Loucy (cell line): ENCODE measurements around the gene MBLAC1.

ENCODE experiments used
- H2AFZ ChIP-seq: fragments of 200-600 bp; sonication (generic); 2 replicates; pipeline ENCODE4 v1.6.0; 2016; ENCODE audit warnings: antibody characterized with exemption, mild to moderate bottlenecking, low read length, moderate library complexity
- H3F3A ChIP-seq: fragments of 200-600 bp; 2 replicates; pipeline ENCODE4 v1.6.0; 2016; ENCODE audit warnings: antibody characterized with exemption, low read depth, mild to moderate bottlenecking
- H3K27me3 ChIP-seq: fragments of 200-600 bp; sonication (generic); 2 replicates; pipeline ENCODE4 v1.6.1; 2014; ENCODE audit warnings: low read length, mild to moderate bottlenecking; ENCODE audit not compliant: insufficient read depth, poor library complexity, severe bottlenecking
- H3K36me3 ChIP-seq: fragments of 200-600 bp; sonication (generic); 2 replicates; pipeline ENCODE4 v1.6.1; 2016; ENCODE audit warnings: low read length; ENCODE audit not compliant: insufficient read depth
- H3K4me1 ChIP-seq: fragments of 200-600 bp; sonication (generic); 2 replicates; pipeline ENCODE4 v1.5.1; 2014; ENCODE audit warnings: low read length, mild to moderate bottlenecking; ENCODE audit not compliant: insufficient read depth, poor library complexity, severe bottlenecking
- H3K4me2 ChIP-seq: fragments of 200-600 bp; sonication (generic); 2 replicates; pipeline ENCODE4 v1.6.0; 2014; ENCODE audit warnings: antibody characterized with exemption, low read length, low read depth, mild to moderate bottlenecking; ENCODE audit not compliant: poor library complexity, severe bottlenecking
- H3K4me3 ChIP-seq: fragments of 200-600 bp; sonication (generic); 2 replicates; pipeline ENCODE4 v1.5.1; 2014; ENCODE audit warnings: low read length, mild to moderate bottlenecking, mixed read lengths; ENCODE audit not compliant: poor library complexity, severe bottlenecking
- H3K79me2 ChIP-seq: fragments of 200-600 bp; sonication (generic); 2 replicates; pipeline ENCODE4 v1.6.1; 2014; ENCODE audit warnings: low read length; ENCODE audit not compliant: insufficient read depth
- H3K9ac ChIP-seq: fragments of 200-600 bp; sonication (generic); 2 replicates; pipeline ENCODE4 v1.6.0; 2014; ENCODE audit warnings: mild to moderate bottlenecking, low read depth, low read length, moderate library complexity; ENCODE audit not compliant: poor library complexity, severe bottlenecking
- H3K9me2 ChIP-seq: fragments of 200-600 bp; sonication (generic); replicated peaks from 2 replicates; pipeline ENCODE4 v1.6.1; 2016; ENCODE audit warnings: low read depth, low read length, mixed read lengths
- H3K9me3 ChIP-seq: fragments of 200-600 bp; sonication (generic); 2 replicates; pipeline ENCODE4 v1.6.1; 2014; ENCODE audit warnings: mild to moderate bottlenecking, antibody characterized with exemption, low read length, low read depth; ENCODE audit not compliant: insufficient read depth
- H4K20me1 ChIP-seq: fragments of 200-600 bp; sonication (generic); 2 replicates; pipeline ENCODE4 v1.6.0; 2014; ENCODE audit warnings: antibody characterized with exemption, low read length, mild to moderate bottlenecking; ENCODE audit not compliant: insufficient read depth, poor library complexity, severe bottlenecking
- CTCF ChIP-seq: fragments of 200-600 bp; sonication (generic); conservative IDR thresholded peaks from 2 replicates; pipeline ENCODE4 v1.5.1; 2014; ENCODE audit warnings: mild to moderate bottlenecking, antibody characterized with exemption, low read length
- EZH2phosphoT487 ChIP-seq: fragments of 200-600 bp; IDR thresholded peaks from 2 replicates; pipeline ENCODE4 v1.6.1; 2018; ENCODE audit warnings: antibody characterized with exemption, mild to moderate bottlenecking, moderate library complexity, borderline replicate concordance

The MBLAC1 gene

DNA sequence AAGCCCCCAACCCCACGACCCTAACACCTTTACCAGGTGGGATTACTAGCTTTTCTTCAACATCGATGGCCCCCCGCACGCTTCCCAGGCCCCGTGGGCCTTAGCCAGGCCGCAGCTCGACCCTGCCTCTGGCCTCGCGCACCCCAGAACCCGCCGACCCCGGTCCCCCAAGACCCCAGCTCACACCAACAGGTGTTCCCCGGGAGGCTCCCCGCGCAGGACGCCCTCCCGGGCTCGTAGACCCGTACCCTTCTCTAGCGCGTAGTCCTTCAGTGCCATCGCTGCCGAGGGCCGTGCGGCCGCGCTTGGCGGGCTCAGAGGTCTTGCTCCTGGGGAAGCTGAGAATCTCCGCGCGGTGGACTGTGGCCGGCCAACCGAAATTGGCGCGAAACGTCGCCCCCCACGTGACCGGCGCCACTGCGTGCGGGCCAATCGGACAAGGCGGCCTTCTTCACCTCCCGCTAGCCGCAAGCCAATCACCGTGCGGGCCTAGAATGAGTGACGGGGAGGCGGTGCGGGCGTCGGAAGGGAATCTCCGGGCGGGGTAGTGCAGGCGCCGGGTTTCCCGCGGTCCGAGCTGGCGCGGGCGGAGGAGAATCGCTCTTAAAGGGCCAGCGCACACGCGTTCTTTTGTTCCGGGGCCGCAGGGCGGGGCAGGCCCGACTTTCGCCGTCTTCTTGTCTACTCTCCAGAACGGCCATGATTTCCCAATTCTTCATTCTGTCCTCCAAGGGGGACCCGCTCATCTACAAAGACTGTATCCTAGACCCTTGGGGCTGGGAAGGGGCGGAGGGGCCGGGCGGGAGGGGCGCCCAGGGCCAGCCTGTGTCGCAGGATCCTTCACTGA, 25.5 kb upstream of the MBLAC1 start, which contains the start of the genes AP4M1 and MCM7:
Gene AP4M1, plus strand, starts transcription at position 628 of the 847 bp plus-strand sequence. Its CDS starts 72 bp downstream, at position 700.
Gene MCM7, minus strand, starts transcription at position 382 of the 847 bp plus-strand sequence. Its CDS starts 103 bp downstream, at position 279.
- Histone ChIP-seq H2AFZ (peak within 1 kb of the TSS; percentile 61), H3F3A (no peaks in the 10 kb centered on the region), H3K36me3 (peaks cover 40% of the 10 kb centered on the region), H4K20me1 (peaks cover 43% of the 10 kb centered on the region), H3K79me2 (peaks cover 64% of the 10 kb centered on the region), H3K9me2 (no peaks in the 10 kb centered on the region), H3K4me2 (peak within 1 kb of the TSS; percentile 98), H3K27me3 (peaks cover 9% of the 10 kb centered on the region), H3K4me1 (peaks cover 31% of the 10 kb centered on the region), H3K4me3 (peak within 1 kb of the TSS; percentile 98), H3K9ac (peak within 1 kb of the TSS; percentile 100), H3K9me3 (no peaks in the 10 kb centered on the region)
- TF ChIP-seq EZH2phosphoT487 (no peak), CTCF (no peak)

- Histone ChIP-seq H3K4me2 (peak overlapping the region; percentile 98), H3F3A (no peaks in the 10 kb centered on the region), H3K9me3 (no peaks in the 10 kb centered on the region), H2AFZ (no peak overlapping the region), H3K4me3 (peak overlapping the region; percentile 98), H3K9me2 (no peaks in the 10 kb centered on the region), H3K4me1 (peaks cover 25% of the 10 kb centered on the region), H3K9ac (peak overlapping the region; percentile 100), H4K20me1 (peaks cover 27% of the 10 kb centered on the region), H3K36me3 (peaks cover 36% of the 10 kb centered on the region), H3K79me2 (peaks cover 46% of the 10 kb centered on the region), H3K27me3 (peaks cover 9% of the 10 kb centered on the region)
- no peak for TF ChIP-seq EZH2phosphoT487
- TF ChIP-seq CTCF: no peak
Observed at GRCh38 chr7:100102950-100103840, 23.6 kb upstream of the MBLAC1 start.

DNA sequence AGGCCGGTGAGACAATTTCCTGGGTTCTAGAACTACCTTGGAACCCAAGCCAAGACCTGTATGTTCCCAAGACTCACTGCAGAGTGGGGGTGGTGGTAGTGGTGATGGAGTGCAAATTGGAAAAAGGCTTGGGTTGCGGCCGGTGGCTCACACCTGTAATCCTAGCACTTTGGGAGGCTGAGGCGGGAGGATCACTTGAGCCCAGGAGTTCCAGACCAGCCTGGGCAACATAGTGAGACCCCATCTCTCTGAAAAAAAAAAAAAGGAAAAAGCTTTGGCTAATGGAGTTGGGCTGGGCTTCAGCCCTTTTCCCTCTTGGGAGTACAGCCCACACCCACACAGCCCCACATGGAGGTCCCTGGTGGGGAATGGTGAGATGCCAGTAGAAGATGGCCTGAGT, 21.2 kb upstream of the MBLAC1 start:
- H3K9ac ChIP-seq: no peak overlapping the region
- no peak overlapping the region for H3K4me3 ChIP-seq
- TF ChIP-seq EZH2phosphoT487: no peak
- no peak for TF ChIP-seq CTCF
- H3K27me3 ChIP-seq: peaks cover 4% of the 10 kb centered on the region
- peaks cover 15% of the 10 kb centered on the region; the same call in 1 of the 2 replicates for H3K36me3 ChIP-seq
- peaks cover 3% of the 10 kb centered on the region for H4K20me1 ChIP-seq
- H3K79me2 ChIP-seq: peaks cover 23% of the 10 kb centered on the region
- H3K4me2 ChIP-seq: no peak overlapping the region
- no peak overlapping the region for H2AFZ ChIP-seq
- H3F3A ChIP-seq: no peaks in the 10 kb centered on the region
- no peaks in the 10 kb centered on the region for H3K9me2 ChIP-seq
- H3K9me3 ChIP-seq: no peaks in the 10 kb centered on the region
- peaks cover 9% of the 10 kb centered on the region for H3K4me1 ChIP-seq
